GM12878 (cell line): ENCODE data around the gene ITGAD.

Experiments
- CHD4 ChIP-seq: fragments of 200-600 bp; sonication (generic); IDR thresholded peaks from 2 replicates; pipeline ENCODE4 v1.6.1; 2016; ENCODE audit warnings: mild to moderate bottlenecking
- E2F8 ChIP-seq: fragments of 450-650 bp; IDR thresholded peaks from 2 replicates; pipeline ENCODE4 v1.6.1; 2018; ENCODE audit warnings: mild to moderate bottlenecking, low read depth, moderate library complexity; ENCODE audit not compliant: partially characterized antibody
- EZH2 ChIP-seq: IDR thresholded peaks from 2 replicates; pipeline ENCODE4 v1.6.1; 2012; ENCODE audit warnings: low read depth, mild to moderate bottlenecking, control low read depth, inconsistent platforms, low read length, borderline replicate concordance; ENCODE audit not compliant: control insufficient read depth
- MYB ChIP-seq: fragments of 150-350 bp; IDR thresholded peaks from 2 replicates; pipeline ENCODE4 v1.6.1; 2014; ENCODE audit warnings: mild to moderate bottlenecking, low read depth, low read length, borderline replicate concordance

- TF ChIP-seq MYB (no peak), CHD4 (no peak), EZH2 (no peak), E2F8 (no peak)
Observed at GRCh38 chr16:31347445-31347844, 45.7 kb upstream of the ITGAD start.
